Panc1 (cell line): ENCODE measurements around the gene SRBD1. TPM values are rescaled to one million over a fixed set of nuclear protein-coding genes. Genes with fewer than 3 reads are reported as not detected.

Source experiments
- ATAC-seq: fragments of 200-7000 bp; cut with Tn5 transposase; 2 replicates; pipeline ENCODE4 v1.9.1; 2020; ENCODE audit warnings: mild to moderate bottlenecking, moderate library complexity
- Bru-seq: library from RNA; stranded (reverse); fragments of 400-500 nt; gene quantifications from one replicate; lab custom pipeline; 2021; lab: Mats Ljungman, UMichigan
- BruChase-seq, 2 experiments: library from RNA; stranded (reverse); fragments of 400-500 nt; gene quantifications; one replicate each; lab custom pipeline; 2021; lab: Mats Ljungman, UMichigan
- BruUV-seq: library from RNA; stranded (reverse); fragments of 400-500 nt; replicated peaks from 2 replicates; lab custom pipeline; 2021; lab: Mats Ljungman, UMichigan
- CTCF ChIA-PET: fragments of 300-600 bp; sonication (Branson Sonifier 250); formaldehyde crosslinking; loops from one replicate; lab custom pipeline; 2022; ENCODE audit warnings: antibody characterized with exemption; lab: Charles Lee
- POLR2A ChIA-PET: fragments of 300-600 bp; sonication (Branson Sonifier 250); formaldehyde crosslinking; loops from one replicate; lab custom pipeline; 2022; ENCODE audit warnings: antibody characterized with exemption; lab: Charles Lee
- DNase-seq: peaks from one replicate; pipeline ENCODE4 v3.0.0-alpha.2; 2010; ENCODE audit warnings: low read depth, low spot score
- H3K27ac ChIP-seq: 2 replicates; pipeline ENCODE4 v1.5.1; 2011; ENCODE audit warnings: mild to moderate bottlenecking, low read length, inconsistent platforms
- H3K27me3 ChIP-seq: fragments of 200-500 bp; sonication (Bioruptor generic); 2 replicates; pipeline ENCODE4 v1.6.0; 2014; ENCODE audit warnings: low read length, inconsistent platforms; ENCODE audit not compliant: control insufficient read depth, insufficient read depth
- H3K36me3 ChIP-seq: fragments of 200-500 bp; sonication (Bioruptor generic); 2 replicates; pipeline ENCODE4 v1.5.1; 2014; ENCODE audit warnings: inconsistent platforms, mild to moderate bottlenecking, low read length, moderate library complexity; ENCODE audit not compliant: control insufficient read depth, insufficient read depth
- H3K4me1 ChIP-seq: 2 replicates; pipeline ENCODE4 v1.5.1; 2011; ENCODE audit warnings: inconsistent platforms, mild to moderate bottlenecking, low read length, moderate library complexity; ENCODE audit not compliant: control insufficient read depth, insufficient read depth
- H3K4me3 ChIP-seq, 2 experiments: 2 replicates each; pipeline ENCODE4 v1.5.1; 2011 to 2012; ENCODE audit warnings: low read depth in 2 of 2, low read length in 2 of 2, mild to moderate bottlenecking in 2 of 2, inconsistent platforms in 1 of 2, moderate library complexity in 1 of 2
- H3K9me3 ChIP-seq: fragments of 200-500 bp; sonication (Bioruptor generic); 2 replicates; pipeline ENCODE4 v1.5.1; 2014; ENCODE audit warnings: low read depth, mild to moderate bottlenecking, inconsistent platforms, low read length, moderate library complexity; ENCODE audit not compliant: control insufficient read depth, insufficient read depth
- POLR2AphosphoS5 ChIP-seq: IDR thresholded peaks from 2 replicates; pipeline ENCODE4 v1.6.1; 2012; ENCODE audit warnings: mild to moderate bottlenecking, low read depth, low read length, moderate library complexity
- SIN3A ChIP-seq: IDR thresholded peaks from 2 replicates; pipeline ENCODE4 v1.6.1; 2012; ENCODE audit warnings: low read depth, mild to moderate bottlenecking, low read length, moderate library complexity, borderline replicate concordance; ENCODE audit not compliant: insufficient read depth
- TCF7L2 ChIP-seq: IDR thresholded peaks from 2 replicates; pipeline ENCODE4 v1.6.1; 2011; ENCODE audit warnings: mild to moderate bottlenecking, low read depth, low read length, inconsistent platforms
- in situ Hi-C: cut with HindIII; loops from 2 replicates; pipeline ENCODE4 v1.10.0; 2016; ENCODE audit warnings: low sequenced_read_pairs, low pct_unique_long_range_greater_than_20kb
- intact Hi-C: fragments of 100-400 bp; cut with micrococcal nuclease; formaldehyde crosslinking; loops from one replicate; pipeline ENCODE4 v1.10.0; 2022; ENCODE audit not compliant: unreplicated experiment
- long read RNA-seq: library from polyadenylated mRNA; unstranded; transcript quantifications from one replicate; pipeline ENCODE4 v2.0.0, GENCODE V29; 2021; ENCODE audit not compliant: unreplicated experiment
- polyA plus RNA-seq: library from polyadenylated mRNA; unstranded; fragments of >200 nt; gene quantifications from one replicate; pipeline ENCODE4 v1.2.1, GENCODE V29; 2012; ENCODE audit warnings: missing spikeins; ENCODE audit not compliant: insufficient read length
- total RNA-seq: library from RNA; stranded (reverse); gene quantifications from one replicate; pipeline ENCODE4 v1.2.1, GENCODE V29; 2021; ENCODE audit not compliant: unreplicated experiment
- TF ChIP-seq, protein P1 (sequence below), 2 experiments: IDR thresholded peaks; 2 replicates each; pipeline ENCODE4 v1.6.1; 2011 to 2012; ENCODE audit warnings: low read depth in 2 of 2, control low read depth in 1 of 2, low read length in 1 of 2, mild to moderate bottlenecking in 1 of 2, moderate library complexity in 1 of 2; ENCODE audit not compliant: insufficient read depth in 1 of 2
- TF ChIP-seq, protein P2 (sequence below): fragments of 450-650 bp; IDR thresholded peaks from 2 replicates; pipeline ENCODE4 v1.5.1; 2017; ENCODE audit warnings: mild to moderate bottlenecking

The SRBD1 gene, protein sequence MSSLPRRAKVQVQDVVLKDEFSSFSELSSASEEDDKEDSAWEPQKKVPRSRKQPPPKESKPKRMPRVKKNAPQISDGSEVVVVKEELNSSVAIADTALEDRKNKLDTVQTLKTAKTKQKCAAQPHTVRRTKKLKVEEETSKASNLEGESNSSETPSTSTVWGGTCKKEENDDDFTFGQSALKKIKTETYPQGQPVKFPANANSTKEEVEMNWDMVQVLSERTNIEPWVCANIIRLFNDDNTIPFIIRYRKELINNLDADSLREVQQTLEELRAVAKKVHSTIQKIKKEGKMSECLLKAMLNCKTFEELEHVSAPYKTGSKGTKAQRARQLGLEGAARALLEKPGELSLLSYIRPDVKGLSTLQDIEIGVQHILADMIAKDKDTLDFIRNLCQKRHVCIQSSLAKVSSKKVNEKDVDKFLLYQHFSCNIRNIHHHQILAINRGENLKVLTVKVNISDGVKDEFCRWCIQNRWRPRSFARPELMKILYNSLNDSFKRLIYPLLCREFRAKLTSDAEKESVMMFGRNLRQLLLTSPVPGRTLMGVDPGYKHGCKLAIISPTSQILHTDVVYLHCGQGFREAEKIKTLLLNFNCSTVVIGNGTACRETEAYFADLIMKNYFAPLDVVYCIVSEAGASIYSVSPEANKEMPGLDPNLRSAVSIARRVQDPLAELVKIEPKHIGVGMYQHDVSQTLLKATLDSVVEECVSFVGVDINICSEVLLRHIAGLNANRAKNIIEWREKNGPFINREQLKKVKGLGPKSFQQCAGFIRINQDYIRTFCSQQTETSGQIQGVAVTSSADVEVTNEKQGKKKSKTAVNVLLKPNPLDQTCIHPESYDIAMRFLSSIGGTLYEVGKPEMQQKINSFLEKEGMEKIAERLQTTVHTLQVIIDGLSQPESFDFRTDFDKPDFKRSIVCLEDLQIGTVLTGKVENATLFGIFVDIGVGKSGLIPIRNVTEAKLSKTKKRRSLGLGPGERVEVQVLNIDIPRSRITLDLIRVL
- 9.7 TPM for total RNA-seq
- polyA plus RNA-seq, result 3.2 TPM
- Bru-seq, nascent RNA, result percentile 80 among the genes with signal in this experiment
- percentile 64 among the genes with signal in this experiment for BruChase-seq, experiment 1, labeled RNA remaining after a 2-hour chase
- BruChase-seq, experiment 2, labeled RNA remaining after a 6-hour chase, result percentile 60 among the genes with signal in this experiment
- long read RNA-seq, transcript SRBD1-201 (21 exons, 3,681 nt), result major isoform, 27 of 42 reads
- long read RNA-seq, partial matches to known transcripts, result 6 of 42 reads
- long read RNA-seq, other reads (novel, unspliced or antisense), result 9 of 42 reads

DNA sequence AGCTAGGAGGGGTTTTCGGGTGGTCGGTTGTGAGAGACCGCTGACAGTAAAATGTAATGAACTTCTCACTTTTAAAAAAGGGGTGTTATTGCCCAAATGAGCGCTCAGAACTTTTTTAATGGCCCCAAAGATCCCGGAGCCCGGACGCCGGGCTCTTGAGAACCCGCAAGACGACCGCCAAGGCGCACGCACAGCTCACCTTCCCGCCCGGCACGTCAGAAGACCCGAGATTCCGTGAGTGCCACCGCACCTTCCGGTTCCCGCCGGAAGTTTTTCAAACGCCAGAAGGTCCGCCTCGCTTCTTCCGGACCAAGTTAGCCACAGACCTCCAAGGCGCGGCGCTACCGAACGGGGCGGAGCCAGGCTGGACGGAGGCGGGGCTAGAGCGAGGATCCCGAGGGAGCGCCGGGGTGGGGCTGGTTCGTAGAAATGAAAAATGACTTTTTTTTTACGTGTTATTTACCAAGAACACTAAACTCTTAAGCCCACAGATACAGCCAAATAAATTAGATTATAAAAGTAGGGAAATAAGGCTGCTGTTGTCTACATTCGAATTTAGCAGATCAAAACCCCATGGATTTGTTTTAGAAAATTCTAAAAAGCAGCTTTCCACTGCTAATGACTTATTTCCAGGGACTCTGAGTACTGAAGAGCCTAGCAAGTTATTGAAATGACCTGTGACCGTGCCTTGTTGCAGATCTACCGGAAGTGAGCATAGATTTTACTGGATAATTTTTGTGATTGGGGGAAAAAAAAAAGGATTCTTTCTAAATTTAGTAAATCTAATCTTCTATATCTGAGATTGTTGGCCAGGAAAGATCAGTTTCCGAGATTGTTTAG is at the start of gene SRBD1:
SRBD1 (minus strand) TSS at position 248 of the 840 bp plus-strand sequence. CDS start 5,826 bp downstream, outside the sequence.
- BruUV-seq, result no TSS peak
- no peaks in the 10 kb centered on the region for H3K27me3 ChIP-seq
- peak within 1 kb of the TSS; percentile 78 to 97 for H3K4me3 ChIP-seq
- DNase-seq, result peak; percentile 88
- peak within 1 kb of the TSS; percentile 85 for H3K27ac ChIP-seq
- POLR2A ChIA-PET, result interaction anchor here (0.7 to 1.2 kb wide), 2 partner anchors 26 to 1154 kb away, joined by 3 to 9 read pairs; no protein-coding TSS in a partner anchor
- in situ Hi-C loops (no loop called here), intact Hi-C loops (no loop called here)
- no peaks in the 10 kb centered on the region for H3K9me3 ChIP-seq
- TF ChIP-seq, protein P1, sequence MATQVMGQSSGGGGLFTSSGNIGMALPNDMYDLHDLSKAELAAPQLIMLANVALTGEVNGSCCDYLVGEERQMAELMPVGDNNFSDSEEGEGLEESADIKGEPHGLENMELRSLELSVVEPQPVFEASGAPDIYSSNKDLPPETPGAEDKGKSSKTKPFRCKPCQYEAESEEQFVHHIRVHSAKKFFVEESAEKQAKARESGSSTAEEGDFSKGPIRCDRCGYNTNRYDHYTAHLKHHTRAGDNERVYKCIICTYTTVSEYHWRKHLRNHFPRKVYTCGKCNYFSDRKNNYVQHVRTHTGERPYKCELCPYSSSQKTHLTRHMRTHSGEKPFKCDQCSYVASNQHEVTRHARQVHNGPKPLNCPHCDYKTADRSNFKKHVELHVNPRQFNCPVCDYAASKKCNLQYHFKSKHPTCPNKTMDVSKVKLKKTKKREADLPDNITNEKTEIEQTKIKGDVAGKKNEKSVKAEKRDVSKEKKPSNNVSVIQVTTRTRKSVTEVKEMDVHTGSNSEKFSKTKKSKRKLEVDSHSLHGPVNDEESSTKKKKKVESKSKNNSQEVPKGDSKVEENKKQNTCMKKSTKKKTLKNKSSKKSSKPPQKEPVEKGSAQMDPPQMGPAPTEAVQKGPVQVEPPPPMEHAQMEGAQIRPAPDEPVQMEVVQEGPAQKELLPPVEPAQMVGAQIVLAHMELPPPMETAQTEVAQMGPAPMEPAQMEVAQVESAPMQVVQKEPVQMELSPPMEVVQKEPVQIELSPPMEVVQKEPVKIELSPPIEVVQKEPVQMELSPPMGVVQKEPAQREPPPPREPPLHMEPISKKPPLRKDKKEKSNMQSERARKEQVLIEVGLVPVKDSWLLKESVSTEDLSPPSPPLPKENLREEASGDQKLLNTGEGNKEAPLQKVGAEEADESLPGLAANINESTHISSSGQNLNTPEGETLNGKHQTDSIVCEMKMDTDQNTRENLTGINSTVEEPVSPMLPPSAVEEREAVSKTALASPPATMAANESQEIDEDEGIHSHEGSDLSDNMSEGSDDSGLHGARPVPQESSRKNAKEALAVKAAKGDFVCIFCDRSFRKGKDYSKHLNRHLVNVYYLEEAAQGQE (IDR thresholded peaks at IDR 0.05; ENCODE audit: insufficient read depth in 1 of 2, low read depth in 2 of 2, low read length in 1 of 2), result no peak
- peak; percentile 87 for TF ChIP-seq POLR2AphosphoS5
- no peak; the same call in 1 of the 2 replicates for TF ChIP-seq SIN3A
- TF ChIP-seq TCF7L2, result 0 out of 2 replicates have a peak, but pooled peaks have one; percentile 20
- TF ChIP-seq, protein P2, sequence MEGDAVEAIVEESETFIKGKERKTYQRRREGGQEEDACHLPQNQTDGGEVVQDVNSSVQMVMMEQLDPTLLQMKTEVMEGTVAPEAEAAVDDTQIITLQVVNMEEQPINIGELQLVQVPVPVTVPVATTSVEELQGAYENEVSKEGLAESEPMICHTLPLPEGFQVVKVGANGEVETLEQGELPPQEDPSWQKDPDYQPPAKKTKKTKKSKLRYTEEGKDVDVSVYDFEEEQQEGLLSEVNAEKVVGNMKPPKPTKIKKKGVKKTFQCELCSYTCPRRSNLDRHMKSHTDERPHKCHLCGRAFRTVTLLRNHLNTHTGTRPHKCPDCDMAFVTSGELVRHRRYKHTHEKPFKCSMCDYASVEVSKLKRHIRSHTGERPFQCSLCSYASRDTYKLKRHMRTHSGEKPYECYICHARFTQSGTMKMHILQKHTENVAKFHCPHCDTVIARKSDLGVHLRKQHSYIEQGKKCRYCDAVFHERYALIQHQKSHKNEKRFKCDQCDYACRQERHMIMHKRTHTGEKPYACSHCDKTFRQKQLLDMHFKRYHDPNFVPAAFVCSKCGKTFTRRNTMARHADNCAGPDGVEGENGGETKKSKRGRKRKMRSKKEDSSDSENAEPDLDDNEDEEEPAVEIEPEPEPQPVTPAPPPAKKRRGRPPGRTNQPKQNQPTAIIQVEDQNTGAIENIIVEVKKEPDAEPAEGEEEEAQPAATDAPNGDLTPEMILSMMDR, result no peak
- peak; percentile 99 for ATAC-seq
- H3K36me3 ChIP-seq, result no peaks in the 10 kb centered on the region; the same call in 1 of the 2 replicates
- H3K4me1 ChIP-seq, result peaks cover 14% of the 10 kb centered on the region
- CTCF ChIA-PET, result interaction anchor here (0.7 to 1.2 kb wide), 2 partner anchors 91 to 323 kb away, joined by 3 to 7 read pairs; no protein-coding TSS in a partner anchor
